Cardiac fibroblast (primary cell): ENCODE results near the gene NOS2.
"Not testable (repeated sequence)": the region's sequence is repeated elsewhere in the genome, so short reads cannot be mapped to it uniquely, and the experiment has no call there.

Experiments used
- DNase-seq, 2 donors: peaks; one replicate each; pipeline versions ENCODE4 v3.0.0 to v3.0.0-alpha.2; 2010; ENCODE audit warnings: low read depth in 2 of 2
- H3K4me3 ChIP-seq, 2 donors: replicated peaks in 1 of 2; 1 replicate in 1 of 2; 2 replicates in 1 of 2; pipeline ENCODE4 v1.5.1; 2011; ENCODE audit warnings: low read depth in 2 of 2, low read length in 2 of 2, mild to moderate bottlenecking in 2 of 2, moderate library complexity in 1 of 2
- TF ChIP-seq, protein P1 (sequence below): IDR thresholded peaks from one replicate; pipeline ENCODE4 v1.5.1; 2011; ENCODE audit warnings: low read depth, mild to moderate bottlenecking, low read length, inconsistent platforms

The NOS2 gene

GRCh38 chr17:27759528-27759927 is 40.8 kb downstream of the NOS2 start:
- no peak overlapping the region for H3K4me3 ChIP-seq
- TF ChIP-seq, protein P1, sequence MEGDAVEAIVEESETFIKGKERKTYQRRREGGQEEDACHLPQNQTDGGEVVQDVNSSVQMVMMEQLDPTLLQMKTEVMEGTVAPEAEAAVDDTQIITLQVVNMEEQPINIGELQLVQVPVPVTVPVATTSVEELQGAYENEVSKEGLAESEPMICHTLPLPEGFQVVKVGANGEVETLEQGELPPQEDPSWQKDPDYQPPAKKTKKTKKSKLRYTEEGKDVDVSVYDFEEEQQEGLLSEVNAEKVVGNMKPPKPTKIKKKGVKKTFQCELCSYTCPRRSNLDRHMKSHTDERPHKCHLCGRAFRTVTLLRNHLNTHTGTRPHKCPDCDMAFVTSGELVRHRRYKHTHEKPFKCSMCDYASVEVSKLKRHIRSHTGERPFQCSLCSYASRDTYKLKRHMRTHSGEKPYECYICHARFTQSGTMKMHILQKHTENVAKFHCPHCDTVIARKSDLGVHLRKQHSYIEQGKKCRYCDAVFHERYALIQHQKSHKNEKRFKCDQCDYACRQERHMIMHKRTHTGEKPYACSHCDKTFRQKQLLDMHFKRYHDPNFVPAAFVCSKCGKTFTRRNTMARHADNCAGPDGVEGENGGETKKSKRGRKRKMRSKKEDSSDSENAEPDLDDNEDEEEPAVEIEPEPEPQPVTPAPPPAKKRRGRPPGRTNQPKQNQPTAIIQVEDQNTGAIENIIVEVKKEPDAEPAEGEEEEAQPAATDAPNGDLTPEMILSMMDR, result no peak
- DNase-seq, result no peak

DNA sequence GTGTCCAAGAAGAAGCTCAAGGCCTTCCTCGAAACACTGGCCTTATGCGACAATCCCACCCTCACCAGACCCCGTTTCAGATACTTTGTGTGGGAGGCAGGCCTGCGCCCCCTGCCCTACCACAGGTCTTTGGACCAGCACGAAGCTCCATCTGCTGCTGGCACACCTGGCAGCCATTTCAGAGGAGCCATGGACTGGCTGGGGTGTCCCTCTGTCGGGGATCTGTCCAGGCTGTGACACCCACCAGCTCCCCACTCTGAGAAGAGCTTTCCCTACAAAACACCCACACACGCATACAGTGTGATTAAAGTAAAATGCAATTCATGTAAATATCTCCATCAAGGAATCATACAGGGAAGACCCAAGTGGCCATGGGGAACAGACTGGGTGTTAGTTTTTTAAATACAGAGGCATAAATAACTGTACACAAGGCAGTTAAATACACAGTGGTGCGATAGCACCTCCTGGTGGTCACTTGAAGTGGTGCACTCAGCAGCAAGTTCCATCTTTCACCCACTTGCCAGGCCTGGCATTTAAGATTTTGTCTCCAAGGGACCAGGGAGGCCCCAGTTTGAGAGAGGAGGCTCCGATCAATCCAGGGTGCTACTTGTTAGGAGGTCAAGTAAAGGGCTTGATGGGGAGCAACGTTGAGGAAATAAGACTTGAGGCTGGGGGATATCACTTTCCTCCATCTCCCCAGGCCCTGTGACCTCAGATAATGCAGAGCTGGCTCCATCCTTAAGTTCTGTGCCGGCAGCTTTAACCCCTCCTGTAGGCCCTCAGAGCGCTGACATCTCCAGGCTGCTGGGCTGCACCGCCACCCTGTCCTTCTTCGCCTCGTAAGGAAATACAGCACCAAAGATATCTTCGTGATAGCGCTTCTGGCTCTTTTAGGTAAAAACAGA is 43.6 kb downstream of the NOS2 start:
- peak; percentile 62 to 64 for DNase-seq
- no peak overlapping the region for H3K4me3 ChIP-seq
- TF ChIP-seq, protein P1, result peak; percentile 71

GRCh38 chr17:27755706-27756466 is 44.4 kb downstream of the NOS2 start:
- no peak overlapping the region for H3K4me3 ChIP-seq
- no peak for DNase-seq
- TF ChIP-seq, protein P1, result no peak

- TF ChIP-seq, protein P1, result no peak
- DNase-seq, result no peak
- no peak overlapping the region for H3K4me3 ChIP-seq
These were observed 45.8 kb downstream of the NOS2 start for GRCh38 chr17:27754549-27754948.

GRCh38 chr17:27753726-27754125 is 46.6 kb downstream of the NOS2 start:
- H3K4me3 ChIP-seq, DNase-seq: not testable (repeated sequence)

DNA sequence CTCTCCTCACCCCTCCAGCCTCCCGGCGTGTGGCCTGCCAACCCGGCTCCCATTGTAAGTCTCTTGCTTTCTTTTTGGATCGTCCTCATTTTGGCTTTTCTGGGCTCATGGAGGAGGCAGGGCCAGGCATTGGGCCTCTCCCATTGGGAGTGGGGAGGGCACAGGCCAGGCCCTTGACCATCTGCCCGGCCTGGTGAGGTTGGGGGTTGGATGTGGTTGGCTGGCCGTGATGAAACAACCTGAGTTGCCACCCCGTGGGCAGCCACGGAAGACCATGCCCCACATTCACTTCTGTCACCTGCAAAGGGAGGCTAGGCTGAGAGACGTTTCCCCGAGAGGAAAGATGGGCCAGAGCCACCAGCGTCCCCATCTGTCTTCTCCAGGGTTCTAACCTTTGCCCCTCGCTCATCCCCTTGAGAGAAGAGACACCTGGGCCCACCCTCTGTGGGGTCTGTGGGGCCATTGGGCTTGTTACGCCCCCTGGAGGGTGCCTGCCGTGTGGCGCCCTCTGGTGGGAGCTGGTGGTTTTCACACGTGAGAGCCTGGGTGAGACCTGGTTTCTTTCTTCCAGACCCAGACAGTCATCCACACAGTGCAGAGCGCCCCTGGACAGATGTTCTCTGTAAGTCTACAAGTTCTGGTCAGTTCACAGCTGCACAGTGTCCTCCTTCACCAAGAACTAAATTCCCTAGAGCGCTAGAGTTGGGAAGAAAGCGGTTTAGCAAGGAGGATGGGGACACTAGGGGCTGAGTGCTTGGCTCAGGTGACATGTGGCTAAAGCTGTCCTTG is 47.3 kb downstream of the NOS2 start:
- not testable (repeated sequence) for DNase-seq

GRCh38 chr17:27751622-27752490 is 48.5 kb downstream of the NOS2 start:
- no peak for DNase-seq
- TF ChIP-seq, protein P1, result no peak
- H3K4me3 ChIP-seq, result no peak overlapping the region

More for the DNA sequence above, 47.3 kb downstream of the NOS2 start:
- H3K4me3 ChIP-seq, result not testable (repeated sequence)
